ENCODE data around the gene TARS1. TPM values are rescaled to one million over a fixed set of nuclear protein-coding genes. Genes with fewer than 3 reads are reported as not detected.

TARS1 gene
- polyA plus RNA-seq = 10 to 100 TPM; 47.9 to 67.1 (median 54.1) TPM

- 0% methylated on average over 52 of the region's 52 CpGs for WGBS, 3 donors
- H3K27ac ChIP-seq (ENCODE audit: low read depth, low read length) = peak within 1 kb of the TSS; percentile 21
Measured at GRCh38 chr5:33440482-33441240, at the start of gene TARS1. Gene TARS1 (plus strand): TSS chr5:33440965. CDS start chr5:33441087, 122 bp downstream.

GRCh38 chr5:33398501-33398900, 42.3 kb upstream of the TARS1 start:
- WGBS, 3 donors = 63 to 91% (median 89%) methylated on average over 1 of the region's 1 CpG
- no peak overlapping the region for H3K27ac ChIP-seq (ENCODE audit: low read depth, low read length)

GRCh38 chr5:33400675-33401074, 40.1 kb upstream of the TARS1 start:
- 36 to 45% (median 39%) methylated on average over 4 of the region's 4 CpGs for WGBS, 3 donors

GRCh38 chr5:33401482-33402390, 39.0 kb upstream of the TARS1 start:
- WGBS, 3 donors = 57 to 61% (median 61%) methylated on average over 5 of the region's 5 CpGs
- peak overlapping the region; percentile 38 for H3K27ac ChIP-seq (ENCODE audit: low read depth, low read length)

More at GRCh38 chr5:33400675-33401074, 40.1 kb upstream of the TARS1 start:
- no peak overlapping the region for H3K27ac ChIP-seq (ENCODE audit: low read depth, low read length)

GRCh38 chr5:33403187-33403586, 37.6 kb upstream of the TARS1 start:
- no peak overlapping the region for H3K27ac ChIP-seq (ENCODE audit: low read depth, low read length)
- WGBS, 3 donors = 42 to 72% (median 71%) methylated on average over 2 of the region's 2 CpGs

- no peak overlapping the region for H3K27ac ChIP-seq (ENCODE audit: low read depth, low read length)
- WGBS, 3 donors = 59 to 70% (median 60%) methylated on average over 2 of the region's 2 CpGs
Measured at GRCh38 chr5:33408816-33409215, 31.9 kb upstream of the TARS1 start.

- 73 to 77% (median 75%) methylated on average over 7 of the region's 7 CpGs for WGBS, 3 donors
- no peak overlapping the region for H3K27ac ChIP-seq (ENCODE audit: low read depth, low read length)
Measured at GRCh38 chr5:33409435-33410170, 31.2 kb upstream of the TARS1 start.

GRCh38 chr5:33410221-33410620, 30.5 kb upstream of the TARS1 start:
- no peak overlapping the region for H3K27ac ChIP-seq (ENCODE audit: low read depth, low read length)
- WGBS, 3 donors = 31 to 60% (median 49%) methylated on average over 1 of the region's 1 CpG

- WGBS, 3 donors = 89 to 98% (median 96%) methylated on average over 1 of the region's 1 CpG
Measured at GRCh38 chr5:33411498-33411897, 29.3 kb upstream of the TARS1 start.

GRCh38 chr5:33415811-33416354, 24.9 kb upstream of the TARS1 start:
- H3K27ac ChIP-seq (ENCODE audit: low read depth, low read length) = no peak overlapping the region
- WGBS, 3 donors = 73 to 87% (median 82%) methylated on average over 4 of the region's 4 CpGs

More at GRCh38 chr5:33411498-33411897, 29.3 kb upstream of the TARS1 start:
- no peak overlapping the region for H3K27ac ChIP-seq (ENCODE audit: low read depth, low read length)

- H3K27ac ChIP-seq (ENCODE audit: low read depth, low read length) = no peak overlapping the region
Measured at GRCh38 chr5:33417632-33418031, 23.1 kb upstream of the TARS1 start.

GRCh38 chr5:33420946-33421345, 19.8 kb upstream of the TARS1 start:
- no peak overlapping the region for H3K27ac ChIP-seq (ENCODE audit: low read depth, low read length)
- 74 to 90% (median 81%) methylated on average over 5 of the region's 5 CpGs for WGBS, 3 donors

GRCh38 chr5:33422191-33422590, 18.6 kb upstream of the TARS1 start:
- WGBS, 3 donors = 81 to 84% (median 81%) methylated on average over 2 of the region's 2 CpGs
- no peak overlapping the region for H3K27ac ChIP-seq (ENCODE audit: low read depth, low read length)

- WGBS, 3 donors = 8 to 13% (median 9%) methylated on average over 3 of the region's 3 CpGs
- H3K27ac ChIP-seq (ENCODE audit: low read depth, low read length) = no peak overlapping the region
Measured at GRCh38 chr5:33423018-33423630, 17.6 kb upstream of the TARS1 start.

- WGBS, 3 donors = 58 to 81% (median 77%) methylated on average over 2 of the region's 2 CpGs
Measured at GRCh38 chr5:33425314-33425713, 15.5 kb upstream of the TARS1 start.

GRCh38 chr5:33430983-33431382, 9.8 kb upstream of the TARS1 start:
- WGBS, 3 donors = 63 to 91% (median 83%) methylated on average over 1 of the region's 1 CpG

More at GRCh38 chr5:33425314-33425713, 15.5 kb upstream of the TARS1 start:
- no peak overlapping the region for H3K27ac ChIP-seq (ENCODE audit: low read depth, low read length)

GRCh38 chr5:33432656-33433055, 8.1 kb upstream of the TARS1 start:
- 63 to 91% (median 88%) methylated on average over 1 of the region's 1 CpG for WGBS, 3 donors
- H3K27ac ChIP-seq (ENCODE audit: low read depth, low read length) = no peak overlapping the region

More at GRCh38 chr5:33430983-33431382, 9.8 kb upstream of the TARS1 start:
- H3K27ac ChIP-seq (ENCODE audit: low read depth, low read length) = no peak overlapping the region

Data from adipose tissue (tissue), 3 donors.